PC-3 (cell line): ENCODE results near the gene TTC5.

Source experiments
- EZH2 ChIP-seq: fragments of 300-600 bp; sonication (generic); IDR thresholded peaks from one replicate; pipeline ENCODE4 v1.6.1; 2017; ENCODE audit warnings: antibody characterized with exemption, mild to moderate bottlenecking, low read length; ENCODE audit not compliant: unreplicated experiment
- EZH2phosphoT487 ChIP-seq: fragments of 300-600 bp; sonication (generic); IDR thresholded peaks from 2 replicates; pipeline ENCODE4 v1.6.1; 2018; ENCODE audit warnings: mild to moderate bottlenecking, antibody characterized with exemption, low read length, borderline replicate concordance
- TF ChIP-seq, protein P1 (sequence below): fragments of 300-600 bp; sonication (generic); conservative IDR thresholded peaks from 2 replicates; pipeline ENCODE4 v1.5.1; 2017; ENCODE audit warnings: antibody characterized with exemption, low read depth, mild to moderate bottlenecking, low read length

DNA sequence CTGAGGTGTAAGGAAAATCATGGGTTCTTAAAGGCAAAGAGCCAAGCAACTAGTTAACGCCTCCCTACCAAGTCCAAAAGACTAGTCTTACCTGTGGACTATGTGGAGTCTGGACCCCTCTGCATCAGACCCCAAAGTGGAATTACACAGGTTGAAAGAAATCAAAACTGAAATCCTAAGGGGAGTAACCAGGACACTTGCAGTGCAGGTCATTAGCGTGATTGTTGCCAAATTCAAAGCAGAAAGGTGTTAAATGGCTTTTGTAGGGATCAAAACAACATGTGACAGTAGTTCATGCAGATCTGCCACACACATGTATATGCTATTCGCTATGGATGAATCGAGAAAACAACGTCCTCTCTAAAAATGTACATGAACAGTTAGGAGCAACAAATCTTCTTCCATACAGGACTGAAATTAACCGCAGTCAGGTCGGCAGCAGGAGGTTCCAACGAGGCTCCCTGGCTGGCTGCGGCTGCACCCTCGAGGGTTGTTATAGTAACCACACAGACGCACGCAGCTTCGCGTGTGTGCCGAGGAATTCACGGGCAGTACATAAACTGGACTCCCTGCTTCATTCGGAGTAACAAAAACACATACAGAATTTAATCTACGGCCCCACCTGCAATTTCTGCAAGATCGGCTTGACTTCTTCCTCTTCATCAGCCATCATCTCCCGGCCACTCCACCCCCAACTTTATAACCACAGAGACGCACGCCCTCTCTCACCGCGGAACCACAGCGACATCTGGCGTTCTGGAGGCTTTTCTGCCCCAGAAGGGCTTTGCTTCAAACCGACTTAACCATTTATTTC, at the start of gene TTC5:
- TF ChIP-seq, protein P1, sequence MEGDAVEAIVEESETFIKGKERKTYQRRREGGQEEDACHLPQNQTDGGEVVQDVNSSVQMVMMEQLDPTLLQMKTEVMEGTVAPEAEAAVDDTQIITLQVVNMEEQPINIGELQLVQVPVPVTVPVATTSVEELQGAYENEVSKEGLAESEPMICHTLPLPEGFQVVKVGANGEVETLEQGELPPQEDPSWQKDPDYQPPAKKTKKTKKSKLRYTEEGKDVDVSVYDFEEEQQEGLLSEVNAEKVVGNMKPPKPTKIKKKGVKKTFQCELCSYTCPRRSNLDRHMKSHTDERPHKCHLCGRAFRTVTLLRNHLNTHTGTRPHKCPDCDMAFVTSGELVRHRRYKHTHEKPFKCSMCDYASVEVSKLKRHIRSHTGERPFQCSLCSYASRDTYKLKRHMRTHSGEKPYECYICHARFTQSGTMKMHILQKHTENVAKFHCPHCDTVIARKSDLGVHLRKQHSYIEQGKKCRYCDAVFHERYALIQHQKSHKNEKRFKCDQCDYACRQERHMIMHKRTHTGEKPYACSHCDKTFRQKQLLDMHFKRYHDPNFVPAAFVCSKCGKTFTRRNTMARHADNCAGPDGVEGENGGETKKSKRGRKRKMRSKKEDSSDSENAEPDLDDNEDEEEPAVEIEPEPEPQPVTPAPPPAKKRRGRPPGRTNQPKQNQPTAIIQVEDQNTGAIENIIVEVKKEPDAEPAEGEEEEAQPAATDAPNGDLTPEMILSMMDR: peak; percentile 97
- TF ChIP-seq EZH2 (no peak), EZH2phosphoT487 (no peak)
